K562 (cell line): ENCODE data around the gene RHEX. TPM values are rescaled to one million over a fixed set of nuclear protein-coding genes. Genes with fewer than 3 reads are reported as not detected.
A peak's percentile ranks its signal among the peaks of the same experiment; 100 is the strongest.

Source experiments
- MYNN ChIP-seq, 2 experiments: sonication (generic); formaldehyde crosslinking in 1 of 2; IDR thresholded peaks; 2 replicates each; pipeline versions ENCODE4 v1.5.0 to v1.6.1; 2016 to 2020; ENCODE audit warnings: antibody characterized with exemption in 1 of 2, missing genetic modification reagents in 1 of 2
- NFE2 ChIP-seq: IDR thresholded peaks from 2 replicates; pipeline ENCODE4 v1.6.1; 2014; ENCODE audit warnings: antibody characterized with exemption, low read depth
- RHOXF2B ChIP-seq: fragments of 250-450 bp; sonication (Bioruptor Pico); conservative IDR thresholded peaks from 2 replicates; pipeline ENCODE4 v1.5.1; 2021
- ZBTB11 ChIP-seq, 3 experiments: fragments of 200-800 bp in 1 of 3; fragments of 250-450 bp in 1 of 3; fragments of 450-650 bp in 1 of 3; sonication (Bioruptor Pico) in 1 of 3; sonication (Bioruptor generic) in 1 of 3; formaldehyde crosslinking in 1 of 3; IDR thresholded peaks; 2 replicates each; pipeline versions ENCODE4 v1.6.1 to v1.8.0; 2016 to 2022; ENCODE audit warnings: mild to moderate bottlenecking in 2 of 3, missing genetic modification characterization in 2 of 3, missing compliant biosample characterization in 1 of 3, moderate library complexity in 1 of 3
- ZNF232 ChIP-seq: sonication (generic); formaldehyde crosslinking; IDR thresholded peaks from 2 replicates; pipeline ENCODE4 v1.8.0; 2022; ENCODE audit warnings: mild to moderate bottlenecking, missing genetic modification reagents
- polyA plus RNA-seq, 8 experiments: library from polyadenylated mRNA; depleted of rRNA in 4 of 8; stranded (reverse) in 5 of 8; unstranded in 3 of 8; fragments of >200 nt; fragmentation: Nextera tagmentation in 2 of 8; fragmentation: Illumina TruSeq in 1 of 8; extraction: Ambion mirVana in 2 of 8; extraction: Trizol in 1 of 8; gene quantifications; 2 replicates each; pipeline versions ENCODE4 v1.2.1 to v1.2.3, GENCODE V29; 2011 to 2014; ENCODE audit warnings: inconsistent platforms in 1 of 8, missing spikeins in 1 of 8
- total RNA-seq, 7 experiments: library from RNA; depleted of rRNA in 6 of 7; stranded (reverse); fragments of >200 nt in 6 of 7; fragmentation: Illumina TruSeq in 2 of 7; extraction: Trizol in 2 of 7; gene quantifications; 2 replicates each; pipeline versions ENCODE4 v1.2.1 to v1.2.3, GENCODE V29; 2011 to 2021; ENCODE audit warnings: low replicate concordance in 1 of 7
- TF ChIP-seq, protein P1 (sequence below), 2 experiments: fragments of 450-650 bp in 1 of 2; IDR thresholded peaks; 2 replicates each; pipeline ENCODE4 v1.6.1; 2011 to 2017; ENCODE audit warnings: low read depth in 2 of 2, antibody characterized with exemption in 1 of 2, borderline replicate concordance in 1 of 2, low read length in 1 of 2, mild to moderate bottlenecking in 1 of 2, mixed read lengths in 1 of 2; ENCODE audit not compliant: control insufficient read depth in 1 of 2
- TF ChIP-seq, protein P2 (sequence below): fragments of 200-800 bp; sonication (Bioruptor generic); IDR thresholded peaks from 2 replicates; pipeline ENCODE4 v1.6.1; 2017; ENCODE audit warnings: missing genetic modification characterization, missing compliant biosample characterization

RHEX gene
- total and polyA plus RNA-seq, 9 of the 15 experiments (the other 6 are each of a cell fraction or from before 2014, with no cell fraction given), result not detected

DNA sequence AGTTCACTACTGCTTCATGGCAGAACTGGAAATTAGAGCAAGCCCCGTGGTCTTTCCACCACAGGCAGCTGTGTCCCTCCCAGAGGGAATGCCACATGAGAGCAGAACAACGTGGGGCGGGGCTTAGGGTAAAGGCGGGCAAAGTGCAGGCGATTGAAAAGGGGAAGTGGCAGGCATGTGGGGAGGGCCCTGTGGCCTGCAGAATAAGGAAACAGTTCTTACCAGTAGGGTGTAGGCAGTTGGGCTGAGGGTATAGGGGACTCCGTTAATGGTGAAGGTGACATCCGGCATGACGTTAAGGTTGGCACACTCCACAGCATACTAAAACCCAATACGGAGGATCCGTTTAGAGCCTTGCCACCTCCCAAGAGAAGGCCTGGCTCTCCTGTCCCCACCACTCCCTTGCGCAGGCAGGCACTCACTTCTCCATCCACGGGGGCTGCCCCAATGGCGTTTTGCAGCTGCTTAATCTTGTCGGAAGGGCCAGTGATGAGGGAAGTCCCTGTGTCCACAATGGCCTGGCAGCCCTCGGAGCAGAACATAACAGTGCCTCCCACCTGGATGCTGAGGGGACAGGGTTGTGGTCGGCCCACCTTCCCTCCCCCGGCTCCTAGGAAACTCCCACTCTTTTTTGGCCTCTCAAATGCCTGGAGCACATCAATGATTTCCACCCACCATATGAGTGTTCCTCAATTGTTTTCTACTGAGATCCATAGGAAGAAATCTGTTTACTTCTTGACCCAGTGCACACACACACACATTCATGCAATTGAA, 40.7 kb upstream of the RHEX start (continued):
- TF ChIP-seq, protein P1, sequence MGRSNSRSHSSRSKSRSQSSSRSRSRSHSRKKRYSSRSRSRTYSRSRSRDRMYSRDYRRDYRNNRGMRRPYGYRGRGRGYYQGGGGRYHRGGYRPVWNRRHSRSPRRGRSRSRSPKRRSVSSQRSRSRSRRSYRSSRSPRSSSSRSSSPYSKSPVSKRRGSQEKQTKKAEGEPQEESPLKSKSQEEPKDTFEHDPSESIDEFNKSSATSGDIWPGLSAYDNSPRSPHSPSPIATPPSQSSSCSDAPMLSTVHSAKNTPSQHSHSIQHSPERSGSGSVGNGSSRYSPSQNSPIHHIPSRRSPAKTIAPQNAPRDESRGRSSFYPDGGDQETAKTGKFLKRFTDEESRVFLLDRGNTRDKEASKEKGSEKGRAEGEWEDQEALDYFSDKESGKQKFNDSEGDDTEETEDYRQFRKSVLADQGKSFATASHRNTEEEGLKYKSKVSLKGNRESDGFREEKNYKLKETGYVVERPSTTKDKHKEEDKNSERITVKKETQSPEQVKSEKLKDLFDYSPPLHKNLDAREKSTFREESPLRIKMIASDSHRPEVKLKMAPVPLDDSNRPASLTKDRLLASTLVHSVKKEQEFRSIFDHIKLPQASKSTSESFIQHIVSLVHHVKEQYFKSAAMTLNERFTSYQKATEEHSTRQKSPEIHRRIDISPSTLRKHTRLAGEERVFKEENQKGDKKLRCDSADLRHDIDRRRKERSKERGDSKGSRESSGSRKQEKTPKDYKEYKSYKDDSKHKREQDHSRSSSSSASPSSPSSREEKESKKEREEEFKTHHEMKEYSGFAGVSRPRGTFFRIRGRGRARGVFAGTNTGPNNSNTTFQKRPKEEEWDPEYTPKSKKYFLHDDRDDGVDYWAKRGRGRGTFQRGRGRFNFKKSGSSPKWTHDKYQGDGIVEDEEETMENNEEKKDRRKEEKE (IDR thresholded peaks at IDR 0.05; ENCODE audit: borderline replicate concordance in 1 of 2, control insufficient read depth in 1 of 2, low read depth in 2 of 2, low read length in 1 of 2), result no peak
- TF ChIP-seq NFE2 (no peak), ZBTB11 (CRISPR knock-in tag; IDR thresholded peaks at IDR 0.05) (peak in 1 of 3 experiments; percentile 63; a peak in 1 of 6 replicates), ZNF232 (CRISPR knock-in tag) (0 out of 2 replicates have a peak, but pooled peaks have one; percentile 32), RHOXF2B (CRISPR knock-in tag) (no peak), MYNN (IDR thresholded peaks at IDR 0.05) (peak; percentile 59; the same call in 1 of the 2 replicates), MYNN (CRISPR knock-in tag; IDR thresholded peaks at IDR 0.05) (no peak)
- TF ChIP-seq, protein P2, sequence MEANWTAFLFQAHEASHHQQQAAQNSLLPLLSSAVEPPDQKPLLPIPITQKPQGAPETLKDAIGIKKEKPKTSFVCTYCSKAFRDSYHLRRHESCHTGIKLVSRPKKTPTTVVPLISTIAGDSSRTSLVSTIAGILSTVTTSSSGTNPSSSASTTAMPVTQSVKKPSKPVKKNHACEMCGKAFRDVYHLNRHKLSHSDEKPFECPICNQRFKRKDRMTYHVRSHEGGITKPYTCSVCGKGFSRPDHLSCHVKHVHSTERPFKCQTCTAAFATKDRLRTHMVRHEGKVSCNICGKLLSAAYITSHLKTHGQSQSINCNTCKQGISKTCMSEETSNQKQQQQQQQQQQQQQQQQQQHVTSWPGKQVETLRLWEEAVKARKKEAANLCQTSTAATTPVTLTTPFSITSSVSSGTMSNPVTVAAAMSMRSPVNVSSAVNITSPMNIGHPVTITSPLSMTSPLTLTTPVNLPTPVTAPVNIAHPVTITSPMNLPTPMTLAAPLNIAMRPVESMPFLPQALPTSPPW (CRISPR knock-in tag), result peak; percentile 66; the same call in 1 of the 2 replicates
- TF ChIP-seq, all 486 proteins: peak for 30
